ENCODE data around the gene GABARAP.

Gene GABARAP

GRCh38 chr17:7219812-7220592 is 22.2 kb downstream of the GABARAP start, which contains the start of the genes ACADVL and DLG4 (continued):
- peak; percentile 66; the same call in 1 of the 2 replicates for TF ChIP-seq ZNF785 (tag by site-specific recombination; IDR thresholded peaks at IDR 0.05)
- peak; percentile 49 for TF ChIP-seq ZNF341 (tag by site-specific recombination; IDR thresholded peaks at IDR 0.05; ENCODE audit: low read depth)
- peak; percentile 54; the same call in 1 of the 2 replicates for TF ChIP-seq ZNF629 (tag by site-specific recombination; IDR thresholded peaks at IDR 0.05)
- peak; percentile 59 for TF ChIP-seq ZSCAN30 (tag by site-specific recombination; IDR thresholded peaks at IDR 0.05)
- TF ChIP-seq ZBTB7A (tag by site-specific recombination; IDR thresholded peaks at IDR 0.05; ENCODE audit: low read depth): 0 out of 2 replicates have a peak, but pooled peaks have one; percentile 67
- TF ChIP-seq ZNF600 (tag by site-specific recombination; IDR thresholded peaks at IDR 0.05): peak; percentile 79
- TF ChIP-seq ZNF510 (tag by site-specific recombination; IDR thresholded peaks at IDR 0.05; ENCODE audit: insufficient replicate concordance): no peak
- peak; percentile 35; the same call in 1 of the 2 replicates for TF ChIP-seq ZNF394 (tag by site-specific recombination; IDR thresholded peaks at IDR 0.05; ENCODE audit: borderline replicate concordance)
- TF ChIP-seq ZSCAN16 (tag by site-specific recombination; IDR thresholded peaks at IDR 0.05): no peak; the same call in 1 of the 2 replicates
- TF ChIP-seq YY2 (tag by site-specific recombination; IDR thresholded peaks at IDR 0.05): peak; percentile 50; the same call in 1 of the 2 replicates
- TF ChIP-seq ZBTB48 (tag by site-specific recombination; IDR thresholded peaks at IDR 0.05): peak; percentile 90
- TF ChIP-seq ZNF157 (tag by site-specific recombination; IDR thresholded peaks at IDR 0.05): no peak
- TF ChIP-seq ZIC2 (tag by site-specific recombination; IDR thresholded peaks at IDR 0.05): peak; percentile 59
- TF ChIP-seq ZNF114 (tag by site-specific recombination; IDR thresholded peaks at IDR 0.05): no peak
- peak; percentile 90 for TF ChIP-seq BCL11B (tag by site-specific recombination; IDR thresholded peaks at IDR 0.05; ENCODE audit: low read depth)
- peak; percentile 70 for TF ChIP-seq KLF9 (tag by site-specific recombination; IDR thresholded peaks at IDR 0.05; ENCODE audit: low read depth)
- 0 out of 2 replicates have a peak, but pooled peaks have one; percentile 43 for TF ChIP-seq ZNF184 (tag by site-specific recombination; IDR thresholded peaks at IDR 0.05)
- peak; percentile 63 for TF ChIP-seq SP7 (tag by site-specific recombination; IDR thresholded peaks at IDR 0.05)
- TF ChIP-seq ZNF561 (tag by site-specific recombination; IDR thresholded peaks at IDR 0.05; ENCODE audit: borderline replicate concordance): peak; percentile 71; the same call in 1 of the 2 replicates
- peak; percentile 93 for TF ChIP-seq ZSCAN5A (tag by site-specific recombination; IDR thresholded peaks at IDR 0.05)
- peak; percentile 55; the same call in 1 of the 2 replicates for TF ChIP-seq ZNF843 (tag by site-specific recombination; IDR thresholded peaks at IDR 0.05)
- no peak for TF ChIP-seq ZNF521 (tag by site-specific recombination; IDR thresholded peaks at IDR 0.05)
- TF ChIP-seq ZNF354C (tag by site-specific recombination; IDR thresholded peaks at IDR 0.05; ENCODE audit: borderline replicate concordance, low read depth): 0 out of 2 replicates have a peak, but pooled peaks have one; percentile 4
- peak; percentile 70 for TF ChIP-seq SP3 (tag by site-specific recombination; IDR thresholded peaks at IDR 0.05)
- TF ChIP-seq ZNF292 (tag by site-specific recombination; IDR thresholded peaks at IDR 0.05; ENCODE audit: borderline replicate concordance, low read depth): 0 out of 2 replicates have a peak, but pooled peaks have one; percentile 1
- TF ChIP-seq REPIN1 (tag by site-specific recombination; IDR thresholded peaks at IDR 0.05; ENCODE audit: low read depth): 0 out of 2 replicates have a peak, but pooled peaks have one; percentile 13
- TF ChIP-seq ZNF776 (tag by site-specific recombination; IDR thresholded peaks at IDR 0.05; ENCODE audit: borderline replicate concordance): no peak
- TF ChIP-seq INSM2 (tag by site-specific recombination; IDR thresholded peaks at IDR 0.05): 0 out of 2 replicates have a peak, but pooled peaks have one; percentile 14
- peak; percentile 96 for TF ChIP-seq PRDM1 (tag by site-specific recombination; IDR thresholded peaks at IDR 0.05)
- TF ChIP-seq, protein P1, sequence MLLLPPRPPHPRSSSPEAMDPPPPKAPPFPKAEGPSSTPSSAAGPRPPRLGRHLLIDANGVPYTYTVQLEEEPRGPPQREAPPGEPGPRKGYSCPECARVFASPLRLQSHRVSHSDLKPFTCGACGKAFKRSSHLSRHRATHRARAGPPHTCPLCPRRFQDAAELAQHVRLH (tag by site-specific recombination; IDR thresholded peaks at IDR 0.05): peak; percentile 90
- TF ChIP-seq ZNF585B (tag by site-specific recombination; IDR thresholded peaks at IDR 0.05): no peak
- no peak; the same call in 1 of the 2 replicates for TF ChIP-seq ZNF513 (tag by site-specific recombination; IDR thresholded peaks at IDR 0.05)
- TF ChIP-seq, protein P2, sequence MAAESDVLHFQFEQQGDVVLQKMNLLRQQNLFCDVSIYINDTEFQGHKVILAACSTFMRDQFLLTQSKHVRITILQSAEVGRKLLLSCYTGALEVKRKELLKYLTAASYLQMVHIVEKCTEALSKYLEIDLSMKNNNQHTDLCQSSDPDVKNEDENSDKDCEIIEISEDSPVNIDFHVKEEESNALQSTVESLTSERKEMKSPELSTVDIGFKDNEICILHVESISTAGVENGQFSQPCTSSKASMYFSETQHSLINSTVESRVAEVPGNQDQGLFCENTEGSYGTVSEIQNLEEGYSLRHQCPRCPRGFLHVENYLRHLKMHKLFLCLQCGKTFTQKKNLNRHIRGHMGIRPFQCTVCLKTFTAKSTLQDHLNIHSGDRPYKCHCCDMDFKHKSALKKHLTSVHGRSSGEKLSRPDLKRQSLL (tag by site-specific recombination; IDR thresholded peaks at IDR 0.05): peak; percentile 86
